HG03066 (cell line): ENCODE data around the gene ITGB7.
"Not testable (repeated sequence)": the region's sequence is repeated elsewhere in the genome, so short reads cannot be mapped to it uniquely, and the experiment has no call there.

ENCODE experiments used
- ATAC-seq: cut with Tn5 transposase; IDR thresholded peaks from one replicate; pipeline ENCODE4 v1.9.1; 2021; ENCODE audit warnings: low read depth; ENCODE audit not compliant: unreplicated experiment

ITGB7 gene

GRCh38 chr12:53218551-53219291, 11.7 kb upstream of the ITGB7 start:
- no peak for ATAC-seq

GRCh38 chr12:53217931-53218307, 10.9 kb upstream of the ITGB7 start:
- no peak for ATAC-seq

DNA sequence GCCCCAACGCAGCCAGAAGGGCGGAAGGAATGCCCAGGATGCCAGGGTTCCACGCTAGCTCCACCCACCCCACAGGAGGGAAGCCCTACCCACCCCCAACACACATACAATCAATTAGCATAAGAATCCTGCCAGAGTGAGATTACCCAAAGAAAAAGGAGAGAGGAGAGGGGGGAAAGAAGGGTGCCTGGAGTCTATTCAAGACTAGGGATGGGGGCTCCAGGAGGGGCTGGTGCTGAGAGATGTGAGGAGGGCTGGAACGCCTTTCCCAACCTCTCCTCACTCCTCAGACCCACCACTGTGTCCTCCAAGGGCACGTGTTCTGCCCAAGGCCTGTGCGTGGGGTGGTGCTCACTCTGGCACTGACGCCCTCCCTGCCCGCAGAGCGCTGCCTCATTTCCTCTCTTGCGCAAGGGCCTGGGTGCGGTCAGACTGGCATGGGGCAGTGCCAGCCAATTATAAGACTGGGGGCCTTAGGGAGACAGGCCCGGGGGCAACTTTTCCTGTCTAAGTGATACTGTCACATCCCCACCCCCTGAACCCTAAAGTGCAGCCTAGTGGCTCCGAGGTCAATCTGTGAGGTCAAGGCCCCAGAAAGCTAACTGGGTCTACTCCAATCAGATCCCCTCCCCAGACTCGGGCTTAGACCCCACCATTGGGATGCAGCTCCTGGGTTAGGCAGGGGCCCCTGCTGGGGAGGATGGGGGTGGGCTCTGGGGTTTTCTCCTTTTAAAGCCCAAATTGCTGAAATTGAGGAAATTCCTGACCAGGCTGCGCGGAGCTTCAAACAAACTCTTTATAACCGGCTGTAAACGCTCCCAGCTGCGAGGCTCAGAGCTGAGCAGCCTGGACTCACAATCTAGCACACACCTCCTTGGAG, 10.2 kb upstream of the ITGB7 start:
- no peak for ATAC-seq

DNA sequence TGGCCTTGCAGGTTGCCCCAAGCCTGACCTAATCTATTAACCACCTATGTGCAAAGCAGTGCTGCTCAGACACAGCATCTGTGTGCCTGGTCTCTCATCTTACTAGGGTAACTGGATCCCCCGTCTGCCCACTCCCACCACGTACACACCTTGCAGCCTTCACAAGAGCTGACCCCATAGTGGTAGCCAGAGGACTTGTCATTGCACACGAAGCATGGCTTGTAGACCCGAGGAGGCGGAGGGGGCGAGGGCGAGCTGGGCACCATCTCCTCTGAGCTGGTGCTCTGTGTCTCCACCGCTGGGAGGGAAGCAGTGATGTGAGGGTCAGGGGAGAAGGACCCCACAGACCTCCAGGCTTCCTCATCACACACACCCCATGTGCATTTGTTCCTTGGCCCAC, 8.4 kb upstream of the ITGB7 start:
- no peak for ATAC-seq

DNA sequence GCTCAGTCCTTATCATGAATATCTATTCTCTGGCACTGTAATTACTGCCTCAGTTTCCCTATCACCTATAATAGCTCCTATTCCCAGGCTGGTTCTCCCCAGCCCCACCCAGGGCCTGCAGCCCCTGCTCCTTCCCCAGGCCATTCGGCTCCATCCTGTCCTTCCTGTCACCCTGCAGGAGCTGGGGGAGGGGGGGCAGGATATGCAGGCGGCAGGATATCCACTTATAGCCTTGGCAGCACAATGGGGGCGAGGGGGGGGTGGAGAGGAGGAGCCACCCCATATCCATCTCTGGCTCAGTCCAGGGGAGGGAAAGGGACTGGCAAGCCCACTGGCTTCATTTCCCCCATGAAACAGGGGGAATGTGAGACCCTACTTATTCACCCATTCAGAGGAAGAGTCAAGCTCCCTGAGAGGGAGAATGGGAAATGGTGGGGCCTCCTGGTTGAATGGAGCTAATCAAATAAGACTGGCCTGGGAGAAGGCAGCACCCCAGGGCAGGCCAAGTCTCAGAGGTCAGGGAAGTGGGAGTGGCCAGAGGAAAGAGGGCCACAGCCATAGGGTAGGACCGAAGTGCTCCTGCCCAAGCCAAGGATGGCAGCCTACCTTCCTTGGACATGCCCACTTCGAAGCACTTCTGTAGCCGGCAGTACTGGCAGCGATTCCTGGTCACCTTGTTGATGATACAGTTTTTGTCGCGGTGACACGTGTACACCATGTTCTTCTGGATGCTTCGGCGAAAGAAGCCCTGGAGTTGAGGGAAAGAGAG, 7.8 kb upstream of the ITGB7 start:
- ATAC-seq, result no peak

DNA sequence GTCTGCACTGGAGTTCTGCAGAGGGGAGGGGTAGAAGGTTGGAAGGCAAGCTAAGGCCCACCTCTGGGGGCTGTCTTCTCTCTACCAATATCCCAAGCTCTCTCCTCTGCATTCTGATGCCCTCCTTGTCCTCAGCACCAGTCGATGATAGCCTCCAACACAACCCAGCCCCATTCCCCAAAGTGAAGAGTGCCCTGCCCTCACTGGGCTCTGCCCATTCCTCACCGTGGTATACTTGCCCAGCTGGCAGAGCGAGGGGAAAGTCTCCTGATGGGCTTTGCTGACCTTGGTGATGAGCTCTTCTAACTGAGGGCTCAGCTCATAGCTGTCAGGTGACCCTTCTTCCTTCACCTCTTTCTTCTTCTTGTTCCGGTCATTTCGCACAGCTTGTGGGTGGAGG, 7.2 kb upstream of the ITGB7 start:
- ATAC-seq, result no peak

GRCh38 chr12:53213348-53213747, 6.3 kb upstream of the ITGB7 start:
- no peak for ATAC-seq

DNA sequence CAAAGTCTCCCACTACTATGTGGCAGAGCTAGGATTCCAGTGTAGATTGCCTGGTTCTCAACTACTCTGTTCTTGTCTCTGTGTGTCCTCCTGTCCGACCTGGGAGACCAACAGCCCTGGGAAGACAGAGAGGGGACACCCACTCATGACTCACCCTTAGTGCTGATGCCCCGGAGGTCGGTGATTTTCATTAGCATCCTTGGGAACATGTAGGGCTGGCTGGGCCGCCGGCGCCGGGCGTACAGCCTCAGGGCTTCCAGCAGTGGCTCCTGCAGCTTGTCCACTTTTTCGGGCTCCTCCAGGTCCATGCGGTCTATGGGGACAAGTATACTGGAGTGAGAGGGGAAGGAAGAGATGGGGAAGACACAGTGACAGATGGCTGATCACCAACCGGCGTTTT, 5.9 kb upstream of the ITGB7 start:
- ATAC-seq, result no peak

DNA sequence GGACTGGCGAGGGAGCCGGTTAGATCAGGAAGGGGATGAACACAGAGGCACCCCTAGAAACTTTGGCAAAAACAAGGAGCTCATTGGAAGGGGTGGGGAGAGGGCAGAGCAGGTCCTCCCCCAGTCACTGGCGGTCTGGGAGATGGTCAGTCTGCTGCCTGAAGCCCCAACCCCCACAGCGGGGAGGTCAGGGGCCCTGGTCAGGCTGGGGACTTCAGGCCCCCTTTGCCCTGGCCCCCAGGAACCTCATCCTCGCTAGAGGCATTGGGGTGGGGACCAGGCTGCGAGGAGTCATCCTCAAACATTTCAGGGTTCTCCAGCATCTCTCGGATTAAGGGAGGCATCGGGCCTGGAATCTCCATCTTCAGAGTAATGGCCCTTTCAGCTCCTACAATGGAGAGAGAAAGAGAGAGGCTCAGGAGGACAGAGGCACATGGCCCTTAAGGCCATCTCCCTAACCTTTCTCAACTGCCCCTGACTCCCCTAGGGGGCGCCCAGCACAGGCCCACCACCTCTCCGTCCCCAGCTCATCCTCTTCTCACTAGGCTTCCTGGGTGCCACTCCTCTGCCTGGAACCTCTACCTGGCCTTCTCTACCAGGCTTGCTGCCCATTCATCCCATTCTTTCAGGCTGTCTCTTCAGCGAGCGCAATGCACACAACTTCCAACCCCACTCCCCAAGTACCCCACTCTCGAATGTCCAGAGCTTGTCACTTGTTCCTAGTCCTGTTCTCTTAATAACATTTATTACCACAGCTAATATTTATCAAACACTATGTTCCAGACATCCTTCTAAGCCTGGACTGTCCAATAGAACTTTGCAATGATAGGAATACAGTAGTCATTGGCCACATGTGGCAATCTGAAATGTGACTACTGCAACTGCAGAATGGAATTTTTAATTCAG, 4.7 kb upstream of the ITGB7 start:
- ATAC-seq, result no peak

DNA sequence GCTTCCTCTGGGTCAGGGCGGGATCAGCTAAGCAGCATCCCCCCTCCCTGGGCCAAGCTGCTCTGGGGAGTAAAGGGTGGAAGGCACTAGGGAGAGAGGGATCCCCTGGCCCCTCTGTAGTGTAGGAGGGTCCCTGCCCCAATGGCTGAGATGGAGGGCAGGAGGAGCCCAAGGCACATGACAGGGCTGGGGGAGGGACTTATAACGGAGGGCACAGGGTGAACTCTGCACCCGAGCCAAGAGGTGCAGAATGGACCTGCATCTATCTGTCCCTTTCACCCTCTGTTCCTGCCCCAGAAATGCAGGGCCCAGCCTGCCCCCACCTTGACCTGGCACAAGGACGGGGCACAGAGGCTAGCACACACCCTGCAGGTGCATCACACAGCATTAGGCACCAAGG, 3.8 kb upstream of the ITGB7 start:
- no peak for ATAC-seq

DNA sequence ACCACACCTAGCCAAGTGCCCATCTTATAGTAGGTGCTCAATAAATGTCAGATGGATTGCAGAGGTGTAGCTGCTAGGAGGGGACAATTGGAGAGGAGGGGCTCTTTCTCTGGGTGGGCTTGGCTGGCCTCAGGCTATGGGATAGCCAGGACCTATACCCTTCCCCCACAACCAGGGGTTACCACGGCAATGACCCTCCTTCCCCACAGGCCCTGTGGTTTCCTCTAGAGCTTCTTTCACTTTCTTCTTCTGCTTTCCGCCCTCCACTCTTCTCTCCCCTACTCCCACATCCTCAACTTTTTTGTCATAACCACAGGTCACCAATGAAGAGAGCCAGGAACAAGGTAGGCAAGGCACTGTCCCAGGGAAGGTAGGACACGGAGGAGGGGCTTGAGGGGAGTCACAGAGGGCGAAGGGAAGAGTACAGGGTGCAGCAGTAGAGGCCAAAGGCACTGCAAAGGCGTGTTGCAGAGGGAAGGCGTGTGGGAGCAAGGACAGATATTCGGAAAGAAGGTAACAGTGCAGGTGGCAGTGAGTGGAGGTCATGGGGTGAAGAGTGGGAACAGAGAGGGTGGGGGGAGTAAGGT, 1.9 kb upstream of the ITGB7 start:
- ATAC-seq, result no peak

DNA sequence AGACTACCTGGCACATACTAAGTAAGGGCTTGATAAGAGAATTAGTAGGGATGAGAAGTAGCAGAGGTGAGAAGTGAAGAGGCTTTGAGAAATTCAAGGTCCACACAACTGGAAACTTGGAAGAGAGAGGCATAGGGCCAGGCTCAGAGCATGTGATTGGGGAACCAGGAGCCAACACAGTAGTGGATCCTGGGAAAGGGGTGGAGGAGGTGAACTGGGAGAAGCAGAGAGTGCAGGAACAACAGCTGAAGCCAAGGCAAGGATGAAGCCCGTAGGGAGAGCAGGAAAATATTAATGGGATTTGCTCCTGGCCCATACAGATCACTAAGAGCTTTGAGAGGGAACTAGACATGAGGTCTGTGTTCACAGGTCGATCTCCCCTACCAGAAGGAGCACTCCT, 1.4 kb upstream of the ITGB7 start:
- ATAC-seq, result no peak

GRCh38 chr12:53205747-53206419, 1.2 kb downstream of the ITGB7 start:
- ATAC-seq, result peak; percentile 49

DNA sequence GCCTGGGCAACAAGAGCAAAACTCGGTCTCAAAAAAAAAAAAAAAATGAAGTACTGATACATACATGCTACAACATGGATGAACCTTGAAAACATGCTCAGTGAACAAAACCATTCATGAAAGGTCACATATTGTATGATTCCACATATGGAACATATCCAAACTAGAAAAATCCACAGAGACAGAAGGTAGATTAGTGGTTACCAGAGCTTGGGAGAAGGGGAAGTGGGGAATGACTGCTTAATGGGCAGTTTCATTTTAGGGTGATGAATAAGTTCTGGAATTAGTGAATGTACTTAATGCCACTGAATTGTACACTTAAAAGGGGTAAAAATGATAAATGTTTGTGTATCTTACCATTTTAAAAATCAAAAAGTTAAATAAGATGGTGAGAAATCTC, 2.7 kb downstream of the ITGB7 start:
- no peak for ATAC-seq

GRCh38 chr12:53202316-53202715, 4.7 kb downstream of the ITGB7 start:
- not testable (repeated sequence) for ATAC-seq

DNA sequence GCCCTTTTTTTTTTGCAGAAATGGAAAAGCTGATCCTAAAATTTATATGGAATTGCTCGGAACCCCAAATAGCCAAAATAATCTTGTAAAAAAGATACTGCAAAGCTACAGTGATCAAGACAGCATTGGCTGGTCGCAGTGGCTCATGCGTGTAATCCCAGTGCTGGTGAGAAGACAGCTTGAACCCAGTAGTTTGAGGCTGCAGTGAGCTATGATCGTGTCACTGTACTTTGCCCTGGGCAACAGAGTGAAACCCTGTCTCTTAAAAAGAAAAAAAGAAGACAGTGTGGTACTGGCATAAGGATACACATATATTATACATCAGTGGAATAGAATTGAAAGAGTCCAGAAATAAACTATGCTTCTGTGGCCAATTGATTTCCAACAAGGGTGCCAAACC, 5.4 kb downstream of the ITGB7 start:
- ATAC-seq, result no peak

- no peak for ATAC-seq
These were observed 5.9 kb downstream of the ITGB7 start for GRCh38 chr12:53201177-53201541.

GRCh38 chr12:53200458-53201176, 6.4 kb downstream of the ITGB7 start:
- peak; percentile 49 for ATAC-seq

DNA sequence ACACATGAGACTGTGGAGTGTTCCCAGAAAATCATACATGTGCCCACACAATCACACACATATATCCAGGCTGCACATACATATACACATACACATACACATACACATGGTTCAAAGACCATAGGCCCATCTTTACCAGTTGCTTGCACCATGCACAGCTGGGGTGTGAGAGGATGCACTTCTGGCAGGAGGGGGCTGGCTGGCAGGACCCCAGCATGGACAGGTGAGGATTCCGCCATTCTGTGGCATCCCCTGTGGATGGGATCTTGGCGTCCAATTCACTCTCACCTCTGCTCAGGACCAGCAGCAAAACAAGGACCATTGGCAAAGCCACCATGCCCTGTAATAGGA, 7.0 kb downstream of the ITGB7 start:
- no peak for ATAC-seq
